Adipocyte (in vitro differentiated cells): ENCODE measurements around the gene CDK14.
"Not testable (repeated sequence)": the region's sequence is repeated elsewhere in the genome, so short reads cannot be mapped to it uniquely, and the experiment has no call there.

ENCODE experiments used
- DNase-seq: peaks from one replicate; pipeline ENCODE4 v3.0.0-alpha.2; 2015; ENCODE audit warnings: low read depth
- H3K27me3 ChIP-seq: replicated peaks from 2 replicates; pipeline ENCODE4 v1.7.0; 2013; ENCODE audit warnings: mild to moderate bottlenecking, low read length, moderate library complexity; ENCODE audit not compliant: control insufficient read depth, insufficient read depth
- H3K36me3 ChIP-seq: 2 replicates; pipeline ENCODE4 v1.7.0; 2013; ENCODE audit warnings: low read length, mild to moderate bottlenecking, moderate library complexity; ENCODE audit not compliant: control insufficient read depth, insufficient read depth, severe bottlenecking
- H3K4me1 ChIP-seq: 2 replicates; pipeline ENCODE4 v1.7.0; 2013; ENCODE audit warnings: mild to moderate bottlenecking, low read length, moderate library complexity; ENCODE audit not compliant: control insufficient read depth, insufficient read depth
- H3K4me3 ChIP-seq: 2 replicates; pipeline ENCODE4 v1.7.0; 2013; ENCODE audit warnings: mild to moderate bottlenecking, low read length, moderate library complexity
- H3K9ac ChIP-seq: 2 replicates; pipeline ENCODE4 v1.7.0; 2013; ENCODE audit warnings: mild to moderate bottlenecking, low read length, moderate library complexity
- H3K9me3 ChIP-seq: 2 replicates; pipeline ENCODE4 v1.7.0; 2013; ENCODE audit warnings: mild to moderate bottlenecking, low read length, moderate library complexity; ENCODE audit not compliant: control insufficient read depth

Gene CDK14

DNA sequence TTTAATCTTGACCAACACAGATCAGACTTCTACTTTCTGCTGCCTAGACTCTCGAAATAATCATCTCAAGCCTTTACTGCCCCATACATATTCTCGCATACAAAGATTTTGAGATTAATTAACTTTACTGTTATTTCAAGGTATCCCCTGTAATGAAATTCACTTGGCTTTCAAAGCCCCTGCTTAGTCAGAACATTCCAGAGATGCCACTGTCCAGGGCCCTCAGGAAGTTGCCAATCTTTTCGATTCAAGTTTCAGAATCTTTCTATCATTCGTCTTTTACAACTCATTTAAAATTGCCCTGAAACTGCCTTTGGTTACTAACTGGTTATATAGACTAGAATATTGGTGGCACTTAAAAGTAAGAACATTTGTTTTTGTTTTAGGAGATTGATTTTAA is 320.2 kb downstream of the CDK14 start:
- DNase-seq = no peak
- Histone ChIP-seq H3K9me3 (no peaks in the 10 kb centered on the region), H3K27me3 (no peaks in the 10 kb centered on the region), H3K4me1 (no peaks in the 10 kb centered on the region), H3K36me3 (no peaks in the 10 kb centered on the region), H3K4me3 (no peak overlapping the region), H3K9ac (no peak overlapping the region)

DNA sequence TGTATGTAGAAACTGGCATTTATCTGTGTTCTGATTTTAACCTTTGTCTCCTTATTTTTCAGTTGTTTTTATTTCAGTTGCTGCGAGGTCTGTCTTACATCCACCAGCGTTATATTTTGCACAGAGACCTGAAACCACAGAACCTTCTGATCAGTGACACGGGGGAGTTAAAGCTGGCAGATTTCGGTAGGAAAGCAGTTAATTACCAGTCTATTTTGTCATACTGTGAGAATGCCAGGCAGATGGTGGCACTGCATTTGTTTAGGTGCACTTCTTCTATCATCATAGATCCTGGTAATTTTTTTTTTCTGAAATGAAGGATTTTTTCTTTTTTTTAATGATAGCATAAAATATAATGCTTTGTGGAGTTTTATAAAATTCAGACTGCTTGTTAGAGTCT is 321.4 kb downstream of the CDK14 start:
- Histone ChIP-seq H3K4me3 (no peak overlapping the region), H3K36me3 (no peaks in the 10 kb centered on the region), H3K27me3 (no peaks in the 10 kb centered on the region), H3K9ac (no peak overlapping the region), H3K9me3 (no peaks in the 10 kb centered on the region), H3K4me1 (no peaks in the 10 kb centered on the region)
- no peak for DNase-seq

DNA sequence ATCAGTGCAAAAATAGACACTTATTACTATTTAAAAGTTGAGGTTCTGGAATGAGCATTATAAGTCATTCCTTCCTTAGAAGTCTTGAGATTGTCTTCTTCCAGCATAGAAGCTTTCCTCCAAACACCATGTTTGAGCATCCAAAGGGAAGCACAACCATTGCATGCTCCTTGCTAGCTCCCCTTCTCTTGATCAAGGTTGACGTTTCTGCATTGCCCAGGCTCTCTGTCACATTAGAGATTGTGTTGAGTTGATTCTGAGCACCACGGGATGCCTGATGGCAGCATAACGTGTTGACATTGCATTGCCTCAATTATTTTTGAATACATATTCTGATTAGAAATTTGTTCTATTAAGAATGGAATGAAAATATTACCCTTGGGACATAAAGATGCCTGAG is 322.2 kb downstream of the CDK14 start:
- H3K27me3 ChIP-seq = no peaks in the 10 kb centered on the region
- H3K4me3 ChIP-seq = no peak overlapping the region
- DNase-seq = no peak
- H3K9me3 ChIP-seq = no peaks in the 10 kb centered on the region
- no peaks in the 10 kb centered on the region for H3K4me1 ChIP-seq
- H3K36me3 ChIP-seq = no peaks in the 10 kb centered on the region
- no peak overlapping the region for H3K9ac ChIP-seq

DNA sequence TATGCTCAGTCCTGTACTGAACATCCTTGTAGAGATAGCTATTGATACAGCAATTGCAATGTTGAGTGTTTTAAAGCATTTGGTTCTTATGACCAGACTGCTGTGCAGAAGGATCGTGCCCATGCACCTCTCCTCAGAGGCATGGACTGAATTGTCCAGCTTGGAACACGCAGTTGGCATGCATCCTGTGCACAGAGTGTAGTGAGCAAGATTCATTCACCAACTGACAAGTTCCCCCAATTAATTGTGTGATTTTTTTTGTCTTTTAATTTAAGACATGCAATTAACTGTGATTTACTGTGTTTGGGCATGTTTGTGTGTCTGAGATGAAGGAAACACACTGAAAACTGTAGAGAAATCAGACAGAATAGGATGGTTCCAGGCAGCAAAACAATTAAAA is 323.7 kb downstream of the CDK14 start:
- Histone ChIP-seq H3K9me3 (no peaks in the 10 kb centered on the region), H3K4me3 (no peak overlapping the region), H3K4me1 (no peaks in the 10 kb centered on the region), H3K36me3 (no peaks in the 10 kb centered on the region), H3K27me3 (no peaks in the 10 kb centered on the region), H3K9ac (no peak overlapping the region)
- no peak for DNase-seq

DNA sequence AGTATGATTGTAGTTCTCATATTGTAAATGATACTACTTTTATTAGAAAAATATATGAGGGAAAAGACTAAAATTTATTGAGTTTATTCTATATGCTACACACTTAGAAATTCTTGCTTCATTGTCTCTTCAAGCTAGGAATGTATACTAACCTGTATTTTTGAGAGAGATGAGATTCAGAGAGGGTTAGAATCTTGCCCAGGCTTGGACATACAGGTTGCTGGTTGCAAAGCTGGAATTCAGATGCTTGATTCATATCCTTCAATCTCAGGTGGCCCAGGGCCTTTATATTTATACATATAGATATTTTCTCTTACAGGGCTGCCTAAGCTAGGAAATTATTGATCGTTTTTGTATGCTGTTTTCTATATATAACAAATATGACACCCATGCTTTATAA is 324.2 kb downstream of the CDK14 start:
- Histone ChIP-seq H3K36me3 (no peaks in the 10 kb centered on the region), H3K9me3 (no peaks in the 10 kb centered on the region), H3K4me3 (no peak overlapping the region), H3K4me1 (no peaks in the 10 kb centered on the region), H3K9ac (no peak overlapping the region), H3K27me3 (no peaks in the 10 kb centered on the region)
- no peak for DNase-seq

DNA sequence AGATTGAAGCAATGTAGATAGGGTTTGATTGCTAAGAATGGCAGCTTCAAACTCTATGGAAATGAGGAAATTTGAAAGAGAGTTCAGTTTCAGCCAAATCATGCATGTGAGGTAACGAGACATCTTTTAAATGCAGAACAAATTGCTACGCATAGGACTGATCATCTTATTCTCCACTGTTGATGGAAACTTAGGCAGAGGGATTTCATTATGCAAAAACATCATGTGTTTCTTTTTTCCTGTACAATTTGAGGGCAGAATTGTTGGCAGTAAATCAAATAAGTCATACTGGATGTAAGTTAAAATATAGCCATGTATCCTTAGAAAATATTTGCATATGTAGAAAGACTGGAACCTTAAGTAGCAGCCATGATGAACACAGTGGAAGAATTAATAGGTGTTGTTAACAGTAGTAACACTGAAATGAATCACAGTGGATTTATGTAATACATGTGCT is 327.4 kb downstream of the CDK14 start:
- H3K27me3 ChIP-seq = no peaks in the 10 kb centered on the region
- no peak overlapping the region for H3K9ac ChIP-seq
- H3K4me1 ChIP-seq = no peaks in the 10 kb centered on the region
- no peak for DNase-seq
- no peak overlapping the region for H3K4me3 ChIP-seq
- H3K36me3 ChIP-seq = no peaks in the 10 kb centered on the region
- no peaks in the 10 kb centered on the region for H3K9me3 ChIP-seq

DNA sequence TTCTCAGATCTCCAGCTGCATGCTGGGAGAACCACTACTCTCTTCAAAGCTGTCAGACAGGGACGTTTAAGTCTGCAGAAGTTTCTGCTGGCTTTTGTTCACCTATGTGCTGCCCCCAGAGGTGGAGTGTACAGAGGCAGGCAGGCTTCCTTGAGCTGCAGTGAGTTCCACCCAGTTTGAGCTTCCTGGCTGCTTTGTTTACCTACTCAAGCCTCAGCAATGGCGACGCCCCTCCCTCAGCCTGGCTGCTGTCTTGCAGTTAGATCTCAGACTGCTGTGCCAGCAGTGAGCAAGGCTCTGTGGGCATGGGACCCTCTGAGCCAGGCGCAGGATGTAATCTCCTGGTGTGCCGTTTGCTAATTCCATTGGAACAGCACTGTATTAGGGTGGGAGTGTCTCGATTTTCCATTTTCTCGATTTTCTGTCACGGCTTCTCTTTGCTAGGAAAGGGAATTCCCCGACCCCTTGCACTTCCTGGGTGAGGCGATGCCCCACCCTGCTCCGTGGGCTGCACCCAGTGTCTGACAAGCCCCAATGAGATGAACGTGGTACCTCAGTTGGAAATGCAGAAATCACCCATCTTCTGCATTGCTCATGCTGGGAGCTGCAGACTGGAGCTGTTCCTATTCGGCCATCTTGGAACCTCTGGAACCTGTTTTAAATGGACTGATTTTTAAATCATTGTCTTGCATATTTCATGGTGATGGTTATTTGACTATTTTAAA is 332.7 kb downstream of the CDK14 start:
- not testable (repeated sequence) for DNase-seq, H3K9me3 ChIP-seq, H3K9ac ChIP-seq, H3K4me3 ChIP-seq, H3K27me3 ChIP-seq, H3K36me3 ChIP-seq, H3K4me1 ChIP-seq

DNA sequence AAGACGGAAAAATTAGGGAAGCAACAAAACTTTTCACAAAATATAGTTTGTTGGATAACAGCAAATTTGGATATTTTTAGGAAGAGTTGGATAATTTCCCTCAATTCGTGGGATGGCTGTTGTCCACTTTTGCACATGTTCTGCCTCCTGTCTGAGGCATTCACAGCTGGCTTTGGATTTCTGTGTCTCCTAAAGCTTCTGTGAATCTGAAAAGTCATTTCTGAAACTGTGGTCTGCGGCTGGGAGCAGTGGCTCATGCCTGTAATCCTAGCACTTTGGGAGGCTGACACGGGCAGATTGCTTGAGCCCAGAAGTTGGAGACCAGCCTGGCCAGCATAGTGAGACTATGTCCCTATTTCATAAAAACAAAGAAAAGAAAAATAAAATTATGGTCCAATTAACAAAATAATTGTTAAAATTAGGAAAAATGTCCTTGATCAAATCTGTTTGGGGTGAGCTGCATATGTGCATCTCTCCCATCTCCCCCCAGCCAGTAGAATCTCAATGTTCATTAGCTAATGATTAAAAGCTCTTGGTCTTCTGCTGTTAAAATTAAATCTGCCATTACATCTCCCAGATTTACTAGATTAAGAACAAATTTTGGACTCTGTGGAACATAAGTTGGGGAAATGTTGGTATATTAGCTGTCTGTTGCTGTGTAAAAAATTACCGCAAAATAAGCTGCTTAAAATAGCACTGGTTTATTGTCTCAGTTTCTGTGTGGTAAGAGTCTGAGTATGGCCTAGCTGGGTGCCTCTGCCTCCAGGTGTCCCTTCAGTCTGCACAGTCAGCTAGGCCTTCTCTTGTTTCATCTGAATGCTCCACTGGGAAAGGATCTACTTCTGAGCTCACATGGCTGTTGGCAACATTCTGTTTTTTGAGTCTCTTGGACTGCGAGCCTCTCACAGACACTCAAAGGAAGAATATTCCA is 336.1 kb downstream of the CDK14 start:
- Histone ChIP-seq H3K36me3 (no peaks in the 10 kb centered on the region), H3K4me3 (no peak overlapping the region), H3K9ac (no peak overlapping the region), H3K9me3 (no peaks in the 10 kb centered on the region), H3K4me1 (no peaks in the 10 kb centered on the region), H3K27me3 (no peaks in the 10 kb centered on the region)
- DNase-seq = no peak

DNA sequence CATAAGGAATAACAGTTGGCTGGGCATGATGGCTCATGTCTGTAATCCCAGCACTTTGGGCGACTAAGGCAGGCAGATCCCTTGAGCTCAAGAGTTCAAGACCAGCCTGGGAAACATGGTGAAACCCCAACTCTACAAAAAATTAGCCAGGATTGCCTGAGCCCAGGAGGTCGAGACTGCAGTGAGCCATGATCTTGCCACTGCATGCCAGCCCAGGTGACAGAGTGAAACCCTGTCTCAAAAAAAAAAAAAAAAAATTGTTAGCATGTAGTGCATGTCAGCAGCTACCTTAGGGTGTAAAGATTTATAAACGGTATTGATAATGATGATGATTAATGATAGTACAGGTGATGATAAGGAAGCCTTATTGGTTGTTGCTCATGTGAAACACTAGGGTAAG is 336.9 kb downstream of the CDK14 start:
- Histone ChIP-seq H3K9ac (no peak overlapping the region), H3K9me3 (peaks cover 3% of the 10 kb centered on the region), H3K4me3 (no peak overlapping the region), H3K36me3 (no peaks in the 10 kb centered on the region), H3K4me1 (no peaks in the 10 kb centered on the region), H3K27me3 (no peaks in the 10 kb centered on the region)
- no peak for DNase-seq

DNA sequence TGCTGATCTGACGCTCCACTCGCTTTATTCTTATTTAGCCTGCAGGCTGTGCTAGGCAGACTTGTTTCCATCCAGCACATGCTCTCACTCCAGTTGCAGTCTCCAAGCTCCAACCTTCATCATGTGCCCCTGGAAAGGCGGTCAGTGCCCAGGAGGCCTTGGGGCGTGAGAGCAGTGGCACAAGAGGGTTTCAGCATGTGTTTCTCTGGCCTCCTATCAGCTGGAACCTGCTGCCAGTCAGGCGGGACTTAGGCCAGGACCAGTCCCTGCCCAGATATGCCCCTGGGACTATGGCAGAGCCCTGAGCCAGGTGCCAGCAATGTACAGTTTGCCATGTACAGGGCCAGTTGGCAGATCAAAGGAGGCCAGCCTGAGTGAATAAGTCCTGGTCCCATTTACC is 337.9 kb downstream of the CDK14 start:
- Histone ChIP-seq H3K4me3 (no peak overlapping the region), H3K27me3 (no peaks in the 10 kb centered on the region), H3K9me3 (peaks cover 5% of the 10 kb centered on the region), H3K9ac (no peak overlapping the region), H3K36me3 (no peaks in the 10 kb centered on the region), H3K4me1 (no peaks in the 10 kb centered on the region)
- no peak for DNase-seq

DNA sequence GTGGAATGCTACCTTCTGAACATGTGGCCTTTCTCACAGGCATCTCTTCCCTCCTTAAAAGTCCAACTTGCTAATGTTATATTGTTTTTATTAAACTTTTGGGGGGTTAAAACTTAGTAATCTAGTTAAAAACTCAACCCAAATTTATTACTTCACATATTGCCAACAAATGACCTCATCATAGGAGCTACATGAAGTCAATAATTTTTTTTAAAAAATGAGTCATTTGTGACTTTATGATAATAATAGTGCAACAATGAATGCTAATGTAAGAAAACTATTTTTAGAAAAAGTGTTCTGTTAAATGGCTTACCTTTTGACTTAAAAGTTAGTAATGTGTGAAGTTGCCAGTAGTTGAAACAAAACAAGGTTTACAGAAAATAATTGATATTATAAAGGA is 342.2 kb downstream of the CDK14 start:
- Histone ChIP-seq H3K4me1 (peaks cover 20% of the 10 kb centered on the region), H3K4me3 (no peak overlapping the region), H3K9ac (no peak overlapping the region), H3K9me3 (peaks cover 5% of the 10 kb centered on the region), H3K27me3 (no peaks in the 10 kb centered on the region), H3K36me3 (no peaks in the 10 kb centered on the region)
- DNase-seq = no peak
